HepG2 (cell line): ENCODE measurements around the gene CD68. TPM values are rescaled to one million over a fixed set of nuclear protein-coding genes. Genes with fewer than 3 reads are reported as not detected.

Experiments used
- ADNP ChIP-seq: sonication (generic); formaldehyde crosslinking; IDR thresholded peaks from 2 replicates; pipeline ENCODE4 v1.4.0; 2020; ENCODE audit warnings: missing genetic modification reagents
- ATF3 ChIP-seq: sonication (generic); formaldehyde crosslinking; IDR thresholded peaks from 2 replicates; pipeline ENCODE4 v1.4.0; 2020; ENCODE audit warnings: missing genetic modification reagents
- ATF4 ChIP-seq, 2 experiments: fragments of 450-650 bp in 1 of 2; sonication (generic) in 1 of 2; formaldehyde crosslinking; IDR thresholded peaks; 2 replicates each; pipeline versions ENCODE4 v1.5.0 to v1.8.0; 2020 to 2022; ENCODE audit warnings: mild to moderate bottlenecking in 1 of 2, missing genetic modification reagents in 1 of 2
- GLI4 ChIP-seq: sonication (generic); formaldehyde crosslinking; IDR thresholded peaks from 2 replicates; pipeline ENCODE4 v1.5.1; 2020; ENCODE audit warnings: missing genetic modification reagents, mild to moderate bottlenecking, moderate library complexity, borderline replicate concordance
- GTF3A ChIP-seq: sonication (generic); formaldehyde crosslinking; conservative IDR thresholded peaks from 2 replicates; pipeline ENCODE4 v1.4.0; 2020; ENCODE audit warnings: mild to moderate bottlenecking, missing genetic modification reagents
- HNRNPK ChIP-seq: fragments of 200-400 bp; formaldehyde crosslinking; IDR thresholded peaks from 2 replicates; pipeline ENCODE4 v1.6.1; 2018; ENCODE audit warnings: low read length, low read depth, moderate library complexity, mild to moderate bottlenecking; ENCODE audit not compliant: poor library complexity, severe bottlenecking
- KLF6 ChIP-seq: IDR thresholded peaks from 2 replicates; pipeline ENCODE4 v1.8.0; 2016; ENCODE audit warnings: missing biosample characterization, missing genetic modification reagents
- MIER2 ChIP-seq: IDR thresholded peaks from 2 replicates; pipeline ENCODE4 v1.6.1; 2016; ENCODE audit warnings: missing biosample characterization, missing genetic modification reagents
- NR2F1 ChIP-seq, 2 experiments: fragments of 450-650 bp in 1 of 2; formaldehyde crosslinking in 1 of 2; IDR thresholded peaks; 2 replicates each; pipeline versions ENCODE4 v1.5.0 to v1.6.1; 2016 to 2020; ENCODE audit warnings: mild to moderate bottlenecking in 1 of 2, missing compliant biosample characterization in 1 of 2, missing genetic modification reagents in 1 of 2, moderate library complexity in 1 of 2
- POLR2A ChIP-seq, 2 experiments: IDR thresholded peaks; 2 replicates each; pipeline ENCODE4 v1.6.1; 2011; ENCODE audit warnings: low read depth in 2 of 2, low read length in 2 of 2, mild to moderate bottlenecking in 1 of 2, moderate library complexity in 1 of 2; ENCODE audit not compliant: insufficient read depth in 1 of 2
- PREB ChIP-seq: sonication (generic); formaldehyde crosslinking; IDR thresholded peaks from 2 replicates; pipeline ENCODE4 v1.4.0; 2020; ENCODE audit warnings: missing genetic modification reagents
- RARG ChIP-seq: sonication (generic); formaldehyde crosslinking; IDR thresholded peaks from 2 replicates; pipeline ENCODE4 v1.4.0; 2020; ENCODE audit warnings: low read depth, mild to moderate bottlenecking, missing genetic modification reagents
- SRSF1 ChIP-seq: fragments of 200-400 bp; formaldehyde crosslinking; optimal IDR thresholded peaks from 2 replicates; pipeline ENCODE3; 2017; ENCODE audit warnings: mild to moderate bottlenecking, low read depth, low read length, moderate library complexity
- ZNF430 ChIP-seq: sonication (generic); formaldehyde crosslinking; IDR thresholded peaks from 2 replicates; pipeline ENCODE4 v1.9.0; 2021; ENCODE audit warnings: mild to moderate bottlenecking, missing genetic modification reagents
- ZNF678 ChIP-seq: sonication (generic); formaldehyde crosslinking; IDR thresholded peaks from 2 replicates; pipeline ENCODE4 v1.4.0; 2020; ENCODE audit warnings: mild to moderate bottlenecking, missing genetic modification reagents
- ZNF770 ChIP-seq: sonication (generic); formaldehyde crosslinking; IDR thresholded peaks from 2 replicates; pipeline ENCODE4 v1.5.0; 2020; ENCODE audit warnings: mild to moderate bottlenecking, missing genetic modification reagents
- ZNF777 ChIP-seq: sonication (generic); formaldehyde crosslinking; IDR thresholded peaks from 2 replicates; pipeline ENCODE4 v1.4.0; 2020; ENCODE audit warnings: missing genetic modification reagents
- ZSCAN20 ChIP-seq: sonication (generic); formaldehyde crosslinking; IDR thresholded peaks from 2 replicates; pipeline ENCODE4 v1.4.0; 2020; ENCODE audit warnings: missing genetic modification reagents, mild to moderate bottlenecking, borderline replicate concordance
- ZSCAN22 ChIP-seq: sonication (generic); formaldehyde crosslinking; IDR thresholded peaks from 2 replicates; pipeline ENCODE4 v1.4.0; 2020; ENCODE audit warnings: mild to moderate bottlenecking, missing genetic modification reagents
- polyA plus RNA-seq, 8 experiments: library from polyadenylated mRNA; depleted of rRNA in 3 of 8; stranded (reverse) in 7 of 8; unstranded in 1 of 8; fragments of >200 nt; fragmentation: Illumina TruSeq in 4 of 8; extraction: Trizol in 4 of 8; gene quantifications; 2 replicates each; pipeline versions ENCODE4 v1.2.1 to v1.2.3, GENCODE V29; 2011 to 2016; ENCODE audit warnings: low read depth in 4 of 8, missing spikeins in 1 of 8, mixed read lengths in 1 of 8; ENCODE audit not compliant: insufficient read depth in 1 of 8
- total RNA-seq, 5 experiments: library from RNA; depleted of rRNA; stranded (reverse); fragments of >200 nt; fragmentation: Illumina TruSeq; extraction: Trizol; gene quantifications; 2 replicates each; pipeline ENCODE4 v1.2.3, GENCODE V29; 2016; ENCODE audit warnings: low read depth in 1 of 5
- TF ChIP-seq, protein P1 (sequence below): sonication (generic); formaldehyde crosslinking; IDR thresholded peaks from 2 replicates; pipeline ENCODE4 v1.4.0; 2020; ENCODE audit warnings: missing genetic modification reagents, borderline replicate concordance

Gene CD68
- total and polyA plus RNA-seq, 2 of the 13 experiments (the other 11 are each of a cell fraction or from before 2014, with no cell fraction given) = 10.3 to 104 TPM

- TF ChIP-seq GLI4 (CRISPR knock-in tag) = no peak
- peak; percentile 81 for TF ChIP-seq MIER2
- TF ChIP-seq ZSCAN22 = no peak
- TF ChIP-seq PREB (CRISPR knock-in tag) = no peak
- peak; percentile 52; the same call in 1 of the 2 replicates for TF ChIP-seq ZNF770
- no peak for TF ChIP-seq ZNF678 (CRISPR knock-in tag)
- no peak for TF ChIP-seq SRSF1
- TF ChIP-seq, protein P1, sequence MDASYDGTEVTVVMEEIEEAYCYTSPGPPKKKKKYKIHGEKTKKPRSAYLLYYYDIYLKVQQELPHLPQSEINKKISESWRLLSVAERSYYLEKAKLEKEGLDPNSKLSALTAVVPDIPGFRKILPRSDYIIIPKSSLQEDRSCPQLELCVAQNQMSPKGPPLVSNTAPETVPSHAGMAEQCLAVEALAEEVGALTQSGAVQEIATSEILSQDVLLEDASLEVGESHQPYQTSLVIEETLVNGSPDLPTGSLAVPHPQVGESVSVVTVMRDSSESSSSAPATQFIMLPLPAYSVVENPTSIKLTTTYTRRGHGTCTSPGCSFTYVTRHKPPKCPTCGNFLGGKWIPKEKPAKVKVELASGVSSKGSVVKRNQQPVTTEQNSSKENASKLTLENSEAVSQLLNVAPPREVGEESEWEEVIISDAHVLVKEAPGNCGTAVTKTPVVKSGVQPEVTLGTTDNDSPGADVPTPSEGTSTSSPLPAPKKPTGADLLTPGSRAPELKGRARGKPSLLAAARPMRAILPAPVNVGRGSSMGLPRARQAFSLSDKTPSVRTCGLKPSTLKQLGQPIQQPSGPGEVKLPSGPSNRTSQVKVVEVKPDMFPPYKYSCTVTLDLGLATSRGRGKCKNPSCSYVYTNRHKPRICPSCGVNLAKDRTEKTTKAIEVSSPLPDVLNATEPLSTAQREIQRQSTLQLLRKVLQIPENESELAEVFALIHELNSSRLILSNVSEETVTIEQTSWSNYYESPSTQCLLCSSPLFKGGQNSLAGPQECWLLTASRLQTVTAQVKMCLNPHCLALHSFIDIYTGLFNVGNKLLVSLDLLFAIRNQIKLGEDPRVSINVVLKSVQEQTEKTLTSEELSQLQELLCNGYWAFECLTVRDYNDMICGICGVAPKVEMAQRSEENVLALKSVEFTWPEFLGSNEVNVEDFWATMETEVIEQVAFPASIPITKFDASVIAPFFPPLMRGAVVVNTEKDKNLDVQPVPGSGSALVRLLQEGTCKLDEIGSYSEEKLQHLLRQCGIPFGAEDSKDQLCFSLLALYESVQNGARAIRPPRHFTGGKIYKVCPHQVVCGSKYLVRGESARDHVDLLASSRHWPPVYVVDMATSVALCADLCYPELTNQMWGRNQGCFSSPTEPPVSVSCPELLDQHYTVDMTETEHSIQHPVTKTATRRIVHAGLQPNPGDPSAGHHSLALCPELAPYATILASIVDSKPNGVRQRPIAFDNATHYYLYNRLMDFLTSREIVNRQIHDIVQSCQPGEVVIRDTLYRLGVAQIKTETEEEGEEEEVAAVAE = 0 out of 2 replicates have a peak, but pooled peaks have one; percentile 49
- peak; percentile 56; the same call in 1 of the 2 replicates for TF ChIP-seq KLF6 (CRISPR knock-in tag)
- no peak for TF ChIP-seq HNRNPK
- peak; percentile 73; the same call in 1 of the 2 replicates for TF ChIP-seq ZNF430 (CRISPR knock-in tag)
- TF ChIP-seq ATF3 (CRISPR knock-in tag) = 0 out of 2 replicates have a peak, but pooled peaks have one; percentile 16
- TF ChIP-seq ZSCAN20 (CRISPR knock-in tag) = peak; percentile 63; the same call in 1 of the 2 replicates
- TF ChIP-seq ZNF777 (CRISPR knock-in tag) = no peak; the same call in 1 of the 2 replicates
- TF ChIP-seq RARG (CRISPR knock-in tag) = no peak
- TF ChIP-seq NR2F1 (CRISPR knock-in tag; IDR thresholded peaks at IDR 0.05) = no peak; a peak in 2 of 4 replicates
- TF ChIP-seq ADNP (CRISPR knock-in tag) = no peak
- TF ChIP-seq ATF4 (CRISPR knock-in tag; IDR thresholded peaks at IDR 0.05) = peak; percentile 52 to 56; a peak in 3 of 4 replicates
- no peak for TF ChIP-seq GTF3A
- peak; percentile 87 to 88 for TF ChIP-seq POLR2A (IDR thresholded peaks at IDR 0.05; ENCODE audit: insufficient read depth in 1 of 2, low read depth in 2 of 2, low read length in 2 of 2)
Measured at GRCh38 chr17:7579001-7579833, at the start of gene CD68 (continued).
